Measurements from ENCODE around the gene NACC1. TPM values are rescaled to one million over a fixed set of nuclear protein-coding genes. Genes with fewer than 3 reads are reported as not detected.

Gene NACC1
- total RNA-seq, 1 experiment from 2014 or later, result 126 TPM

GRCh38 chr19:13132471-13133180 is 14.6 kb downstream of the NACC1 start:
- TF ChIP-seq EZH2 (IDR thresholded peaks at IDR 0.05; ENCODE audit: borderline replicate concordance, low read depth, low read length, poor library complexity, severe bottlenecking) (no peak), CTCF (conservative IDR thresholded peaks at IDR 0.05; ENCODE audit: low read depth, low read length) (no peak)
- peaks cover 36% of the 10 kb centered on the region for H3K36me3 ChIP-seq (ENCODE audit: insufficient read depth, low read length, poor library complexity, severe bottlenecking)
- no peaks in the 10 kb centered on the region for H3K4me1 ChIP-seq (ENCODE audit: insufficient read depth, low read length, poor library complexity, severe bottlenecking)
- H3K9me3 ChIP-seq (ENCODE audit: low read depth, low read length, poor library complexity, severe bottlenecking), result no peaks in the 10 kb centered on the region
- ChIA-PET CTCF (no interaction called here), POLR2A (ENCODE audit: low non-redundant PET) (interaction anchor here (0.6 kb wide), 1 partner anchor 13 kb away, joined by 7 read pairs; no protein-coding TSS in a partner anchor)
- no peak overlapping the region for H3K4me3 ChIP-seq (ENCODE audit: low read depth, low read length, poor library complexity, severe bottlenecking)
- BruUV-seq (replicated peaks), result no TSS peak
- H3K27me3 ChIP-seq (replicated peaks; ENCODE audit: insufficient read depth, low read depth, low read length, poor library complexity), result no peaks in the 10 kb centered on the region
- H3K27ac ChIP-seq (ENCODE audit: low read depth, low read length, poor library complexity, severe bottlenecking), result no peak overlapping the region
- no peak for DNase-seq (ENCODE audit: low spot score)
- intact Hi-C loops (cut with micrococcal nuclease; ENCODE audit: unreplicated experiment), result no loop called here

- BruUV-seq (replicated peaks), result no TSS peak
- Histone ChIP-seq H3K27ac (ENCODE audit: low read depth, low read length, poor library complexity, severe bottlenecking) (no peak overlapping the region), H3K4me1 (ENCODE audit: insufficient read depth, low read length, poor library complexity, severe bottlenecking) (no peaks in the 10 kb centered on the region), H3K9me3 (ENCODE audit: low read depth, low read length, poor library complexity, severe bottlenecking) (no peaks in the 10 kb centered on the region), H3K27me3 (replicated peaks; ENCODE audit: insufficient read depth, low read depth, low read length, poor library complexity) (no peaks in the 10 kb centered on the region), H3K4me3 (ENCODE audit: low read depth, low read length, poor library complexity, severe bottlenecking) (no peak overlapping the region), H3K36me3 (ENCODE audit: insufficient read depth, low read length, poor library complexity, severe bottlenecking) (peaks cover 44% of the 10 kb centered on the region)
- intact Hi-C loops (cut with micrococcal nuclease; ENCODE audit: unreplicated experiment), result no loop called here
- TF ChIP-seq CTCF (conservative IDR thresholded peaks at IDR 0.05; ENCODE audit: low read depth, low read length) (no peak), EZH2 (IDR thresholded peaks at IDR 0.05; ENCODE audit: borderline replicate concordance, low read depth, low read length, poor library complexity, severe bottlenecking) (no peak)
- ChIA-PET POLR2A (ENCODE audit: low non-redundant PET) (no interaction called here), CTCF (no interaction called here)
- no peak for DNase-seq (ENCODE audit: low spot score)
These were observed 15.3 kb downstream of the NACC1 start for GRCh38 chr19:13133241-13133870.

- H3K9me3 ChIP-seq (ENCODE audit: low read depth, low read length, poor library complexity, severe bottlenecking), result no peaks in the 10 kb centered on the region
- DNase-seq (ENCODE audit: low spot score), result no peak
- POLR2A ChIA-PET (ENCODE audit: low non-redundant PET), result interaction anchor here (0.6 kb wide), 1 partner anchor 236 kb away, joined by 3 read pairs; no protein-coding TSS in a partner anchor
- intact Hi-C loops (cut with micrococcal nuclease; ENCODE audit: unreplicated experiment), result no loop called here
- H3K4me3 ChIP-seq (ENCODE audit: low read depth, low read length, poor library complexity, severe bottlenecking), result no peak overlapping the region
- H3K27ac ChIP-seq (ENCODE audit: low read depth, low read length, poor library complexity, severe bottlenecking), result no peak overlapping the region
- no peaks in the 10 kb centered on the region for H3K27me3 ChIP-seq (replicated peaks; ENCODE audit: insufficient read depth, low read depth, low read length, poor library complexity)
- CTCF ChIA-PET, result interaction anchor here (0.5 kb wide), 1 partner anchor 12 kb away, joined by 4 read pairs; no protein-coding TSS in a partner anchor
- H3K4me1 ChIP-seq (ENCODE audit: insufficient read depth, low read length, poor library complexity, severe bottlenecking), result no peaks in the 10 kb centered on the region
- peaks cover 49% of the 10 kb centered on the region for H3K36me3 ChIP-seq (ENCODE audit: insufficient read depth, low read length, poor library complexity, severe bottlenecking)
- no TSS peak for BruUV-seq (replicated peaks)
- TF ChIP-seq CTCF (conservative IDR thresholded peaks at IDR 0.05; ENCODE audit: low read depth, low read length), result no peak
- TF ChIP-seq EZH2 (IDR thresholded peaks at IDR 0.05; ENCODE audit: borderline replicate concordance, low read depth, low read length, poor library complexity, severe bottlenecking), result no peak
These were observed 16.6 kb downstream of the NACC1 start for GRCh38 chr19:13134626-13135025.

Data from A673 (cell line).